ENCODE data around the gene ZG16. TPM values are rescaled to one million over a fixed set of nuclear protein-coding genes. Genes with fewer than 3 reads are reported as not detected.
"Not testable (repeated sequence)": the region's sequence is repeated elsewhere in the genome, so short reads cannot be mapped to it uniquely, and the experiment has no call there.

Gene ZG16
- polyA plus RNA-seq, 1 donor (not counting 4 experiments of a cell fraction or from before 2014, with no cell fraction given): not detected

- no peak for DNase-seq (ENCODE audit: low read depth, low spot score)
- FAIRE-seq: no peak
These were observed 47.4 kb upstream of the ZG16 start for GRCh38 chr16:29730649-29731048.

DNA sequence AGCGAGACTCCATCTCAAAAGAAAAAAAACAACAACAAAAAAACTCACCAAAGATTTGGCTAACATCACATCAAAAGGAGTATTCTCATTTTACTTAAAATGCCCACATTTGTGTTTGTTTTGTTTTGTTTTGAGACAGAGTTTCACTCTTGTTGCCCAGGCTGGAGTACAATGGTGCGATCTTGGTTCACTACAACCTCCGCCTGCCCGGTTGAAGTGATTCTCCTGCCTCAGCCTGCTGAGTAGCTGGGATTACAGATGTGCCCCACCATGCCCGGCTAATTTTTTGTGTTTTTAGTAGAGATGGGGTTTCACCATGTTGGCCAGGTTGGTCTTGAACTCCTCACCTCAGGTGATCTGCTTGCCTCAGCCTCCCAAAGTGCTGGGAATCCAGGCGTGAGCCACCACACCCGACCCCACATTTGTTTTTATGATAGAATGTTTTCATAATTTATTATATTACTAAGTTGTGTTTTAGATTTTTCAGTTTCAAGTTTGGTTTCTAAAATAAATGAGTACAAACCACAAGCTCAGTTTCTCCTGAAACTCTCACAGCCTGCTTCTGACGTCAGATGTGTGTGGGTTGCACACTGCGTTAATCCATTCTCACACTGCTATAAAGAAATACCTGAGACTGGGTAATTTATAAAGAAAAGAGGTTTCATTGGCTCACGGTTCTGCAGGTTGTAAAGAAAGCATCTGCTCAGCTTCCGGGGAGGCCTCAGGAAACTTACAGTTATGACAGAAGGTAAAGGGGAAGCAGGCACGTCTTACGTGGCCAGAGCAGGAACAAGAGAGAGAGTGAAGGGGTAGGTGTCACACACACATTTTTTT lies 46.1 kb upstream of the ZG16 start:
- H3K79me2 ChIP-seq (ENCODE audit: control insufficient read depth, insufficient read depth, low read length); H3K9me3 ChIP-seq (ENCODE audit: control insufficient read depth, low read depth, low read length); H3K9me1 ChIP-seq (ENCODE audit: control insufficient read depth, extremely low read depth, insufficient read depth, low read length); H3K4me1 ChIP-seq (ENCODE audit: control insufficient read depth, extremely low read depth, insufficient read depth, low read length); H3K27ac ChIP-seq (ENCODE audit: control insufficient read depth, insufficient read depth, low read length); H4K20me1 ChIP-seq (ENCODE audit: control insufficient read depth, extremely low read depth, insufficient read depth, low read length); H3K4me2 ChIP-seq (ENCODE audit: control insufficient read depth, extremely low read depth, insufficient read depth, low read depth, low read length); H2AFZ ChIP-seq (ENCODE audit: control insufficient read depth, low read length); dilution Hi-C loops (cut with MboI; ENCODE audit: extremely low pct_ligation_motif_present, low sequenced_read_pairs); DNase-seq (ENCODE audit: low read depth, low spot score); H3K4me3 ChIP-seq (ENCODE audit: control insufficient read depth in 2 of 3, extremely low read depth in 1 of 3, insufficient read depth in 2 of 3, low read depth in 1 of 3, low read length in 3 of 3); H3K36me3 ChIP-seq (ENCODE audit: control insufficient read depth in 2 of 2, extremely low read depth in 1 of 2, insufficient read depth in 2 of 2, low read length in 2 of 2); H3K9ac ChIP-seq (ENCODE audit: control insufficient read depth, extremely low read depth, insufficient read depth, low read length); H3K27me3 ChIP-seq (ENCODE audit: control insufficient read depth, extremely low read depth, insufficient read depth, low read length); FAIRE-seq: not testable (repeated sequence)

More at GRCh38 chr16:29730649-29731048, 47.4 kb upstream of the ZG16 start:
- Histone ChIP-seq H4K20me1 (ENCODE audit: control insufficient read depth, extremely low read depth, insufficient read depth, low read length) (no peaks in the 10 kb centered on the region), H3K27ac (ENCODE audit: control insufficient read depth, insufficient read depth, low read length) (no peak overlapping the region), H3K4me2 (ENCODE audit: control insufficient read depth, extremely low read depth, insufficient read depth, low read depth, low read length) (no peak overlapping the region), H3K9me3 (ENCODE audit: control insufficient read depth, low read depth, low read length) (no peaks in the 10 kb centered on the region), H3K79me2 (ENCODE audit: control insufficient read depth, insufficient read depth, low read length) (no peaks in the 10 kb centered on the region), H3K4me3 (ENCODE audit: control insufficient read depth in 2 of 3, extremely low read depth in 1 of 3, insufficient read depth in 2 of 3, low read depth in 1 of 3, low read length in 3 of 3) (no peak overlapping the region), H3K4me1 (ENCODE audit: control insufficient read depth, extremely low read depth, insufficient read depth, low read length) (no peaks in the 10 kb centered on the region), H3K27me3 (ENCODE audit: control insufficient read depth, extremely low read depth, insufficient read depth, low read length) (no peaks in the 10 kb centered on the region), H2AFZ (ENCODE audit: control insufficient read depth, low read length) (no peak overlapping the region), H3K9ac (ENCODE audit: control insufficient read depth, extremely low read depth, insufficient read depth, low read length) (no peak overlapping the region), H3K36me3 (ENCODE audit: control insufficient read depth in 2 of 2, extremely low read depth in 1 of 2, insufficient read depth in 2 of 2, low read length in 2 of 2) (no peaks in the 10 kb centered on the region), H3K9me1 (ENCODE audit: control insufficient read depth, extremely low read depth, insufficient read depth, low read length) (no peaks in the 10 kb centered on the region)
- TF ChIP-seq EZH2 (IDR thresholded peaks at IDR 0.05; ENCODE audit: low read length): no peak
- TF ChIP-seq, protein P1, sequence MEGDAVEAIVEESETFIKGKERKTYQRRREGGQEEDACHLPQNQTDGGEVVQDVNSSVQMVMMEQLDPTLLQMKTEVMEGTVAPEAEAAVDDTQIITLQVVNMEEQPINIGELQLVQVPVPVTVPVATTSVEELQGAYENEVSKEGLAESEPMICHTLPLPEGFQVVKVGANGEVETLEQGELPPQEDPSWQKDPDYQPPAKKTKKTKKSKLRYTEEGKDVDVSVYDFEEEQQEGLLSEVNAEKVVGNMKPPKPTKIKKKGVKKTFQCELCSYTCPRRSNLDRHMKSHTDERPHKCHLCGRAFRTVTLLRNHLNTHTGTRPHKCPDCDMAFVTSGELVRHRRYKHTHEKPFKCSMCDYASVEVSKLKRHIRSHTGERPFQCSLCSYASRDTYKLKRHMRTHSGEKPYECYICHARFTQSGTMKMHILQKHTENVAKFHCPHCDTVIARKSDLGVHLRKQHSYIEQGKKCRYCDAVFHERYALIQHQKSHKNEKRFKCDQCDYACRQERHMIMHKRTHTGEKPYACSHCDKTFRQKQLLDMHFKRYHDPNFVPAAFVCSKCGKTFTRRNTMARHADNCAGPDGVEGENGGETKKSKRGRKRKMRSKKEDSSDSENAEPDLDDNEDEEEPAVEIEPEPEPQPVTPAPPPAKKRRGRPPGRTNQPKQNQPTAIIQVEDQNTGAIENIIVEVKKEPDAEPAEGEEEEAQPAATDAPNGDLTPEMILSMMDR (optimal IDR thresholded peaks at IDR 0.05 in 1 of 3, IDR thresholded peaks at IDR 0.05 in 1 of 3, conservative IDR thresholded peaks at IDR 0.05 in 1 of 3; ENCODE audit: extremely low read depth in 1 of 3, insufficient read depth in 2 of 3, low read length in 3 of 3): no peak
- dilution Hi-C loops (cut with MboI; ENCODE audit: extremely low pct_ligation_motif_present, low sequenced_read_pairs): no loop called here
